HG03097 (cell line): Measurements from ENCODE around the gene SRP54.
"Not testable (repeated sequence)": the region's sequence is repeated elsewhere in the genome, so short reads cannot be mapped to it uniquely, and the experiment has no call there.

Experiments
- ATAC-seq: cut with Tn5 transposase; IDR thresholded peaks from one replicate; pipeline ENCODE4 v1.9.1; 2021; ENCODE audit not compliant: unreplicated experiment, low FRiP score

SRP54 gene

DNA sequence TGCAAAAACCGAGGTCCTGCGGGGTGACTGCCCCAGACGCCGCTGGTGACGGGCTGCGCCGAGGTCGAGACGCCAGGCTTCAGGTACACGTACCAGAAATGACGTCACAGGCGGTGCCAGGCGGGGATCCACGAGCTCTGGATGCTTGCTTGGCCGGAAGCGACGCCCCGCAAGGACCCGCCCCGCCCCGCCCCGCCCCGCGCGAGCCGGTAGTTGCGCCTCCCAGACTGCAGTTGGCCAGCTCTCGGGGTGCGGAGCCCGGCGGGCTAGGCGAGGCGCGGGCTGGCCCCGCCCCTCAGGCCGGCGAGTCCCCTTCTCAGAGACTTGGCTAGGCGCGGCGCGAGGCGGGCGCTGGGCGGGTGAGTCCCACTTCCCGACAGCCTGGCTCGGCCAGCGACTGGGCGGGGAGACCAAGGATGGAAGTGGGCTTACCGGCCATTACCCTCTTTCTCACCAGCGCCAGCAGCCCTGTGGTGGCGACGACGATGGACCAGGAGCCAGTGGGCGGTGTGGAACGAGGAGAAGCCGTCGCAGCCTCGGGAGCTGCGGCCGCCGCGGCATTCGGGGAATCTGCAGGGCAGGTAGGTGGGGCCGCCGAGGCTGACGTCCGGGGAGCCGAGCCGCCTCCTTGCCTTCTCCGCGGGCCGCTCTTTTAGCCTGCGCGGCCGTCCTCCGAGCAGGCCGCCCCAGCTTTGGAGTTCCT is 63.4 kb downstream of the SRP54 start, which contains the start of gene FAM177A1:
FAM177A1 (plus strand) TSS at position 225 of the 703 bp plus-strand sequence; CDS start at position 417, 192 bp downstream.
- ATAC-seq, result peak; percentile 92

DNA sequence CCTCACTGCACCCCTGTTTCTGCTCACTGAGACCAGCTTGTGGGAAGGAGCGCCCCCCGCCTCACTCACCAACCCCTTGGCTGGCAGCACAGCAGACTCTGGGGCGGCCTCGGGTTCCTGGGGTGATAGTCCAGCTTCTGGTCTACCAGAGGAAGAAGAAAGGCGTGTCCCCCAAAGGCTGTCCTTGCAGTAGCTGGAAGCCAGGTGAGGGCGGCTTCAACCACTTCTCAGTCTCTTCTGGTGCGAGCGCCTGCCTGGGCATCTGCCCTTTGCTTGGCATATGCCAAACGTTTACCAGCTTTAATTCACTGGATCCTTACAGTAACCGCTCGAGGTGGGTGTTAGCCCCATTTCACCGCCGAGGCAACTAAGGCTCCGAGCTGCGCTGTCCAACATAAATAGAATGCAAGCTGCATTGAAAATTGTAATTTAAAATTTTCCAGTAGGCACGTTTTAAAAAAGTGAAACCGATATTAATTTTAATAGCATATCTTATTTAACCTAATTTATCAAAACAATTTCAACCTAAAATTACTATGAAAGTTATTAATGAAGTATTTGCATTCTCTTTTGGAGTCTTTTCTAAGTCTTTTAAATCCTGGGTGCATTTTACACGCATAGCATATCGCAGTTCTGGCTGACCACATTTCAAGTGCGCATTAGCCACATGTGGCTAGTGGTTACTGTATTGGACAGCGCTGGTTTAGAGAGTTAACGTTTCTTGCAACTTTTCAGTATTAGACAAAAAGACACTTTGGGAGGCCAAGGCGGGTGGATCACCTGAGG is 64.2 kb downstream of the SRP54 start:
- ATAC-seq, result peak; percentile 10

DNA sequence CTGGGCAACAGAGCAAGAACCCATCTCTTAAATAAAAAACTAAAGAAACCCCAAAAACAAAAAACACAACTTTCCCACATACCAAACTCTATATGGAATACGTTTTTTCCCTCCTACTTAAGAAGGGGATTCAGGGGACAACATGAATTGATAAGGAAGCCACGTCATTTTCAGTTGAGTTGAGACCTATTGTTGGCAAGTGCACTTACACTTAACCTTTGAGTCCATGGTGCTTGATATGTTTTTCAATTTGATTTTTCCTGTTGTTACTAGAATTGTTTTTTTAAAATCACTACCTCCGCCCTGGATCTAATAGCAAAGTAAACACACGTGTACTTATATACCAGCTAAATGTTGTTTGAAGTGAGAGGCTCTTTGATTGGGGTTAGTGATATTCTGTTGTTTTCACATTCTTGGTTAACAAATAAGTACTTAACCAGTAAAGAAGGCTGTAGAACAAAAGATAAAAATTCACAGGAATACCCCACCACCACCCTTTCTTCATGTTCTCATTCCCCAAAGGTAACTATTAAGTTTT is 65.3 kb downstream of the SRP54 start:
- no peak for ATAC-seq

DNA sequence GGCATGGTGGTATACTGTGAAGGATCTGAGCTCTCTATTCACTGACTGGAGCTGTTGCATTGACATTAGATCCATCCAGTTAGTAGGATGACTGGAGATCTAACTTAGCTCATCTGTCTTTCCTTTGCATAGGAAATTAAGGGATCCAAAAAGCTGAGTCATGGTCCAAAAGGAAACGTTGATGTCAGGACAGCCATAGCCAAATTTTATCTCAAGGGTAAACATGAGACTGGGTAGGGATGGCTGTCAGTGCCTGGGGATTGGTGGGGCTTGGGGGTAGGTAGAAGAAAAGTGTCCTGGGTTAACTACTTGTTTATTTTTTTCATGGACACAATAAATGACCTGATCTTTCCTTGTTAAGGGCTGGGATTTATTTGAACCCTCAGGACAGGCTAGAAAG is 67.9 kb downstream of the SRP54 start:
- no peak for ATAC-seq

DNA sequence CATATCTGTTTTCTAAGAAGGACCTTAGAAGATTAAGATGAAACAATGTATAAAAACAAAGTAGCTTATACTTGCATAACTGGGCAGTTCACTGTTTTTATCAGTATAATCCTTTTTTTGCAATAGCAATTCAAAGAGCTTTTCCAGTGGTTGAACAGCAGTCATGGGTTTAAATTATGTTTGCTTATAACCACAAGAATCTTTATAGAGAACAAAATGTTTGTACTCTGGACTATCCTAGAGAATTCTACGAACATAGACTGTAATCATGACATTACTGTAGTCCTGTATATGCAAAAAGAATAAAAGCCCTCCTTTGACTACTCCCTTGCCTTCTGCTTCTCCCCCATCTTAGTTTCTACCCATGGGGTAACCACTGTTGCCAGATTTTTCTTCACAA is 69.0 kb downstream of the SRP54 start:
- no peak for ATAC-seq

DNA sequence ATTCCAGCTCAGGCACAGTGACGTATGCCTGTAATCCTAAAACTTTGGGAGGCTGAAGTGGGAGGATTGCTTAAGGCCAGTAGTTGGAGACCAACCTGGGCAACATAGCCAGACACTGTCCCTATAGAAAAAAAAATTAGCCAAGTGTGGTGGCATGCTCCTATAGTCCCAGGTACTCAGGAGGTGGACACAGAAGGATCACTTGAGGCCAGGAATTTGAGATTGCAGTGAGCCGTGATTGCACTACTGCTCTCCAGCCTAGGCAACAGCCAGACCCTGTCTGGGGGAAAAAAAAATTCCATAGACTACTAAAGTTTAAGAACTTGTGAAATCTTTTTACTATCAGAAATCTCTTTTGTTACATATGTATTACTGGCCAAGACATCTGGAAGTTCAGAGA is 69.8 kb downstream of the SRP54 start:
- no peak for ATAC-seq

- not testable (repeated sequence) for ATAC-seq
Measured at GRCh38 chr14:35061113-35061791, 78.5 kb downstream of the SRP54 start.

DNA sequence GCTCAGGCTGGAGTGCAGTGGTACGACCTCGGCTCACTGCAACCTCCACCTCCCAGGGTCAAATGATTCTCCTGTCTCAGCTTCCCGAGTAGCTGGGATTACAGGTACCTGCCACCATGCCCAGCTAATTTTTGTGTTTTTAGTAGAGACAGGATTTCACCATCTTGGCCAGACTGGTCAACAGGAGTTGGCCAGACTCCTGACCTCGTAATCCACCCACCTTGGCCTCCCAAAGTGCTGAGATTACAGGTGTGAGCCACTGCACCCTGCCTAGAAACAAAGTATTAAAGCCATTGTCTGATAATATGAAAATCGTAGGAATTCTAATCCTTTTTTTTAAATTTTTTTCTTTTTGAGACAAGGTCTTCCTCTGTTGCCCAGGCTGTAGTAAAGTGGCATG is 82.9 kb downstream of the SRP54 start:
- ATAC-seq, result not testable (repeated sequence)

GRCh38 chr14:35068238-35069012 is 85.6 kb downstream of the SRP54 start:
- ATAC-seq, result no peak

DNA sequence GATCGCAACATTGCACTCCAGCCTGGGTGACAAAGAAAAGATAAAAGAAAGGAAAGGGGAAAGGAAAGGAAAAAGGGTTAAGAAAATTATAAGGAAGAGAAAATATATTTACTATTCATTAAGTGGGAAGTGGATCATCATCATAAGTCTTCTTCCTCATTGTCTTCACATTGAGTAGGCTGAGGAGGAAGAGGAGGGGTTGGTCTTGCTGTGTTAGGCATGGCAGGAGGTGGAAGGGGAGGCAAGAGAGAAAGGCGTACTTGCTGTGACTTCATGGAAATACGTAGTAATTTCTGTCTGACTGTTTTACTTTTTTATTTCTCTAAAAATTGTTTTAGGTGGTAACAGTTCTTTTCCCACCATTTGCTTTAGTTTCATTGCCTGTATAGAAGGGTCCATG is 89.4 kb downstream of the SRP54 start:
- ATAC-seq, result no peak

- no peak for ATAC-seq
Measured at GRCh38 chr14:35073486-35073885, 90.7 kb downstream of the SRP54 start.

- no peak for ATAC-seq
Measured at GRCh38 chr14:35078082-35078481, 95.3 kb downstream of the SRP54 start.
